ENCODE measurements around the gene SOX1.

GRCh38 chr13:112056284-112056727, 10.6 kb upstream of the SOX1 start:
- TF ChIP-seq TAF1 (conservative IDR thresholded peaks at IDR 0.05): no peak
- no peak for TF ChIP-seq CTCF (IDR thresholded peaks at IDR 0.05; ENCODE audit: low read depth, low read length, missing input control)
- TF ChIP-seq EGR1 (IDR thresholded peaks at IDR 0.05; ENCODE audit: low read depth in 2 of 2): no peak
